HG03460 (cell line): ENCODE measurements around the gene SIX2.
"Not testable (repeated sequence)": the region's sequence is repeated elsewhere in the genome, so short reads cannot be mapped to it uniquely, and the experiment has no call there.

ENCODE experiments used
- ATAC-seq: cut with Tn5 transposase; IDR thresholded peaks from one replicate; pipeline ENCODE4 v1.9.1; 2021; ENCODE audit not compliant: unreplicated experiment

SIX2 gene

DNA sequence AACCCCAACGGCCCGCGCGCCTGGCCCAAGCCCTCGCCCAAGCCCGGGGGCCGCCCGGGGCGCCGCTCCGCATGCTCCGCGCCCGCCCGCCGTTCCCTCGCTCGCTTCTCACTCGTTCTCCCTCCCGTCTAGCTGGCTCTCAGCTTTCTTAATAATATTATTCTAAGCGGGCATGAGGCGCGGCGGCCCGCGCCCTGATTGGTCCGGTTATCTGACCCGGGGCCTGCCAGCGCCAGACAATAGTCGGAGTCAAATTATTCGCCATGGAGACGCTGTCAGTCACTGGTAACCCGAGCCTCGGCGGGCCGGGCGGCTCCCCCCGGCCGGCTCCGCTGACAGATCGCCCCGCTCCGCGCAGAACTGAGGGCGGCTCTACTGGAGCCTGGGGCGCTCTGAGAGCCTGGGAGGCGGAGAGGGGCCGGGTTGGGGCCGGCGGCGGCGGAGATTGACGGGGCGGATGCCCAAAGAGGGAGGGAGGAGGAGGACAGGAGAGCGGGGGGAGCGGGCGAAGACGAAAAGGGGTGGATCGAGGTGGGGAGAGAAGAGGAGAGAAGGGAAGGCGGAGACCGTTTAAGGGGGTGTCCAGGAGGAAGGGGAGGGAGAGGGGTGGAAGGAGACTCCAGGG is at the start of gene SIX2:
TSS of gene SIX2 (minus strand) at position 150 of the 625 bp plus-strand sequence. CDS start 342 bp downstream, outside the sequence.
- ATAC-seq, result no peak

DNA sequence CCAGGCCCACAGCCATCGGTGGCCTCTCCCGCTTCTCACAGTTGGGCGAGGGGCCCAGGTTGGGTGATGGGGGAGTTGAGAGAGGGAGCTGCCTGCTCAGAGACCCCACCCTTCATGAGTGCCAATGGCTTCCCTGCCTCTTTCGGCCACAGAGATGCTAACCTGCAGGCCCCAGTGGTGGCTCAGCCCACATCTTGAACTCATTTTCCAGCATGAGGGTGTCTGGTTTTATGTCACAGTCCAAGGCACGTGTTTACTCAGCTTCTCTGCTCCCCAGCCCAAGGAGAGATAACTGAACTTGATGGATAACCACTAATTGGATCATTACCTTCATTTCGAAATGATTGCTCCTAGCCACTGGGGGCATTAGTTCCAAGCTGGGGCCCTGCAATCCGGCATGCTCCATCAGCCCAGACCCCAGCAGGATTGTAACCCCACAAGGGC is 45.9 kb upstream of the SIX2 start:
- ATAC-seq, result no peak

DNA sequence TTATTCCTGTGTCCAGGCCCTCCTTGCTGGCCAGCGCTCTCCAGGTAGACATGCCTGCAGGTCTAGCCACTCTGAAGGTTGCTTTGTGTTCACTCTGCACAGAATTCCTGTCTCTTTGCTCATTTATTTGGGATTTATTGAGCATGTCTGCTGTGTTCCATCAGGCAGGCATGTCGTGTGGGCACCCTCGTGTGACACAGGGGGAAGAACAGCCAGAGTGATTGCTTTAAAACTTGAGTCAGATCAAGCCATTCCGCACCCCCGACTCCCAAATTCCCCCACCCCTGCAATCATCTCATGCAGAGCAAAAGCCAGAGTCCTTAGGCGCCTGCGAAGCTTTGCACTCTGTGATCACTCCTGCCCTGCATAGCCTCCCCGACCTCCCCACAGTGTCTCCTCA is 44.7 kb upstream of the SIX2 start:
- no peak for ATAC-seq

DNA sequence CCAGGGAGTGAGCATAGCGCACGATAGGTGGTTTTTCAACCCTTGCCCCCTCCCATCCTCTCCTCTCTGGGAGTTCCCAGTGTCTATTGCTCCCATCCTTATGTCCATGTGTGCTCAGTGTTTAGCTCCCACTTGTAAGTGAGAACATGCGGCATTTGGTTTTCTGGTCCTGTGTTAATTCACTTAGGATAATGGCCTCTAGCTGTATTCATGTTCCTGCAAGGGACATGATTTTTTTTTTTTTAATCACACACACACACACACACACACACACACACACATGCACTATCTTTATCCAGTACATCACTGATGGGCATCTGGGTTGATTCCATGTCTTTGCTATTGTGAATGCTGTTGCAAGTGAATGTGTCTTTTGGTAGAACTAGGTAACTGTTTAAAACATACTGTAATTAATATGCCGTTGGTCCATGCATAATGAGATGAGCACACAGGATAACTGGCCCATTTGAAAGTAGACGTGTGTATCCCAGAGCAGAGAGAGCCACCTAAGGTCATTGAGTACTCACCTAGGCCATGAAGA is 43.2 kb upstream of the SIX2 start:
- ATAC-seq, result no peak

DNA sequence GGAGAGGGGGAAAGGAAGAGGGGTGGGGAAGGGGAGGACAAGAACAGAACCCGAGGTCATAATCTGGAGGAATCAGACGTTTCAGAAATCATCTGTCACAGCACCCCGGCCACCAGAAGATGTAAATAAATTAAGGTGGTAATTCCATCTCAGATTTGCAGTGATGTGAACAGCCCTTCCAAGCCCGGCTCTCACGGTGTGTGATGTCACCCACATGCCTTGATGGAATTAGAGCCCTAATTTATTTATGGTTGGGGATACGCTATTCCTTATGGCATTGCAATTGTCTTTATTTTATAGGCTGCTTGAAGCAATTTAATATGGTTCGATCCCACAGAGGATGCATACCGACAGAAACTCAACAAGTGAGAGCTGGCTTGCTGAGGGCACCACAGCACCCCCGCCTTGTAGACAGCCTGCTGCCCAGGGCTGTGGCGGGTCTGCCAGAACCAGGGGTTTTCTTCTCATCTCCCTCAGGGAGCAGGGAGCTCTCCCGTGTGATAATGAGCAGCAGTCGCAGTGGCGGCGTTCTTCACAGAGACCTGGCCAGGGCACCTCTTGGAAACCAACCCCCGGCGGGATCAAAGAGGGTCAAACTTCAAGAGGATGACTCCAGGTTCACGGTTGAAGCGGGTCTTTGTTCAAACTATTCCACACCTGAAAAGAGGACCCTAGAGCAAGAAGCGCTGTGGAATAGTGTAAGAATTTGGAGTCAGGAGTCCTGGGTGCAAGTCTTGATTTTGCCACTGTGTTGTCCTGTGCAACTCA is 40.5 kb upstream of the SIX2 start:
- ATAC-seq, result no peak

- ATAC-seq, result no peak
Observed at GRCh38 chr2:45047301-45047700, 38.0 kb upstream of the SIX2 start.

DNA sequence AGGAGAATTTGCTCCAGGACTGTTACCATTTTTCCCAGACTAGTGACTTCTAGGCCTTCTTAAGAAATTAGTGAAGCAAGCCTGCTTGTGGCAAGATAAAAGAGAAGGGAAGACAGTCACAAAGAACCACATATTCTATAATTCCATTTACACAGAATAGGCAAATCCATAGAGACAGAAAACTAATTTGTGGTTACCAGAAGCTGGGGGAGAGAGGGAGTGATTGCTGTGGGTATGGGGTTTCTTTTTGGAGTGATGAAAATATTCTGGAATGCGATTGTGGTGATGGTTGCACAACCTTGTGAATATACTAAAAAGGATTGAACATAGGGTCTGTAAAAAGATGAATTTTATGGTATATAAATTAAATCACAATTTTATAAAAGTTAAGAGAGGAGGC is 37.5 kb upstream of the SIX2 start:
- ATAC-seq, result no peak

GRCh38 chr2:45045706-45046105 is 36.5 kb upstream of the SIX2 start:
- ATAC-seq, result no peak

- ATAC-seq, result no peak
Observed at GRCh38 chr2:45044916-45045315, 35.7 kb upstream of the SIX2 start.

DNA sequence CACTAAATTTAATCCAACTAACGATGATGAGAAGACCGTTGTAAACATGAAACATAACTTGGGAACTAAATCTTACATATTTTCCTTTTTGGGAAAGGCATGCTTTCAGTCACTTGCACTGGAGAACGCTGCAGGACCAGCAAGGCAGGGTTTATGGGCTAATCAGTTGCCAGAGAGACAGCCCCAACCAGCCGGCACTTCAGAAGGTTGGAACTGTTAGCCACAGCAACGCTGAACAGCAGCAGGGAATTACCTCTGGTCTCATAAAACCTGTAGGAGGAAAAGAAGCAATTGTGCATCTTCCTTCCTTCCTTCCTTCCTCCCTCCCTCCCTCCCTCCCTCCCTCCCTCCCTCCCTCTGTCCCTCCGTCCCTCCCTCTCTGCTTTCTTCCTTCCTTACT is 33.9 kb upstream of the SIX2 start:
- no peak for ATAC-seq

DNA sequence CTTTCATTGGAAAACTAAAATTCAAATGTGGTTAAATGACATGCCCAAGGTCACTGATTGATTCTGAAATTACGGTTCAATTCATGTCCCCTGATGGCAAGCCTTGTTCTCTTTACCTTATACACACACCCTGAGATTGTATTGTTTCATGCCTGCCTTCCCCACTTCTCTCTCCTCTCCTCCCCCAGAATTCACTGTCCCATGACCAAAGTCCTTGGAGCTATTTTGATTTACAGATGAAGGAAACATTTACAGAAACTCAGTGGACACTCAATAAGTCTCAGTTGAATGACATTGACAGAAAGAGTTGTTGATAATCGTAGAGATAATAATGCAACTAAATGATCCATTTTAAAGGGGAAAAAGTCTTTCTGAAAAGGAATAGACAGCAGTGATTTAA is 33.1 kb upstream of the SIX2 start:
- ATAC-seq, result no peak

- no peak for ATAC-seq
Observed at GRCh38 chr2:45040786-45041185, 31.5 kb upstream of the SIX2 start.

- ATAC-seq, result not testable (repeated sequence)
Observed at GRCh38 chr2:45039804-45040203, 30.6 kb upstream of the SIX2 start.

DNA sequence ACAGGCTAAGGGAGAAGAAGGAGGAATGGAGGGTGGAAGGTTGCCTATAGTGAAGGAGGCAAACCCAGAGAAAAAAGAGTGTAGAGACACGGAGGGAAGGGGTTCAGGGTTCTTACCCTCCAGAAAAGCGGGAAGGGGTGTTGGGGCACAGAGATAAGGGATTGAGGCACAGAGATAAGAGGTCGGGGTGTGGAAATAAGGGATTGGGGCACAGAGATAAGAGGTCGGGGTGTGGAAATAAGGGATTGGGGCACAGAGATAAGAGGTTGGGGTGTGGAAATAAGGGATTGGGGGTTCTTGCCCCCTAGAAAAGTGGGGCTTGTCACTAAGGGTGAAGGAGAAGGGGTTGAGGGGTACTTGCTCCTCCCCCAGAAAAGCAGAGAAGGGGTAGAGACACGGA is 29.6 kb upstream of the SIX2 start:
- not testable (repeated sequence) for ATAC-seq

- no peak for ATAC-seq
Observed at GRCh38 chr2:45033302-45033701, 24.1 kb upstream of the SIX2 start.

DNA sequence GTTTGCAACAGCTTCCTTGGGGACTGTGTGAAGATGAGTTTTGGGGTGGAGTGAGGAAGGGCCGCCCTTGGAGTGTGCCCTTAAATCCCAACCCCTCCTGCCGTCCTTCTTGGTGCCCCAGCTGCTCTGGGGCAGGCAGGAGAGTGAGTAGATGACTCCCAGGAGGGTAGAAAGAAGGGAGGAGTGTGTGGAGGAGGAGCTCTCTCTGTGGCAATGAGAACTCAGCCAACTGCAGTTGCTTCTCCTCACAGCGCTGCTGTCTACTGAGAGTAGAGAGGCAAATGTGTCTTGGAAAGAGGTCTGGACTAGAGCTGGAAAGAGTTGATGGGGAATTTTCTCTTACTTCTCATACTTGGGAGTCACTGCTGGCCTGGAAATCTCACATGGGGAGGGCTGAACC is 21.8 kb upstream of the SIX2 start:
- ATAC-seq, result no peak

- no peak for ATAC-seq
Observed at GRCh38 chr2:45030553-45030952, 21.3 kb upstream of the SIX2 start.

- ATAC-seq, result no peak
Observed at GRCh38 chr2:45029215-45029614, 20.0 kb upstream of the SIX2 start.

- no peak for ATAC-seq
Observed at GRCh38 chr2:45028276-45028675, 19.0 kb upstream of the SIX2 start.

DNA sequence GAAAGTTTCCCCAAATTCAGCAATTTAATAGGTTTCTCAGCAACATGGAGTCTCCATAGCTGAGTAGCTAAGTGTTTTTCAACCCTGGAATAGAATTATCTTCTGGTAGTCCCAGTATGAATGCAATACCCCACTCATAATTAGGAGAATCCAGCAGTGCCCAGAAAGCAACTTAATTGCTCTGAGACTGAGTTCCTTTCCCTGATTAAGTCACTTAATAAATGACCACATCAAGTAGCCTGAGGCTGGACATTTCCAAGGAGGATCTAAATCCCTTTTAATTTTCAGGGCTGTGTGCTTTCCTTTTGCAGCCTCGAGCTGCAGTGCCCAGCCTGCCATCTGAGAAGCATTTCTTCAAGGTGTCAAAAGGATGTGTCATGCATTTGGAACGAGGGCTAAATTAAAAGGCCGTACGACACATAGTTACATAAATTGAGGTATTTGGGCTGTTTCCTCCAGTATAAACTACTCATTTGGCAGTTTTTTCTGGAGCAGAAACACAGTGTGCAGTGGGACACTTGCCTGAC is 17.7 kb upstream of the SIX2 start:
- no peak for ATAC-seq

DNA sequence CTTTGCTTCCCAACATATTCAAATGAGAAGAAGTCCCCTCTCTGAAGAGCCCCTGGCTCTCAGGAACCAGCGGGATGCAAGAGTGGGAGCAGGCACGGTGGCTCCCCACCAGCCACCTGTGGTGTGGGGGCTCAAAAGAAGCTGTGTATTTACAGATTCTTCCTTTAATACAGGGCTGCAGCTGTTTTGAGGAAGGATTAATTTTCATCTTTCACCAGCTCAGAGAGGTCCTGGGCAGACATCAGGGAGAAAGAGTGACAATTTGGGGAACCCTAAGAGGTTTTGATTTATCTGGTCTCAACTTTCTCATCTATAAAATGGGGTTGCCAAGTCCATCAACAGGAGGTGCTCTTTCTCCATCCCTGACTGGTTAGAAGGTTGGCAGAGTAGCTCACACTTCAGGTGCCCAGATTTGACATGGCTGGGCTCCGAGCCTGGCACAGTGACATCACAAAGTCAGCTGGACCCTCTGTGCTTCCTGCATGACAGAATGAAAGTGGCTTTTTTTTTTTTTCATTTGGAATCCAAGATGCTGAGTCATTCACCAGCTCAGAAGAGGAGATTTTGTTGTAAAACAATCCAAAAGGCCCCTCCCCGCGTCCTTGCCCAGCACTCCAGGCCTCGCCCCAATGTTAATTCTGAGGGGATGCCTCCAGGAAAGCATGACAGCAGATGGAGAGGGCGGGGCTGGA is 15.5 kb upstream of the SIX2 start:
- ATAC-seq, result no peak

- no peak for ATAC-seq
Observed at GRCh38 chr2:45024097-45024496, 14.8 kb upstream of the SIX2 start.
